GM18502 (cell line): ENCODE data around the gene ANLN.
"Not testable (repeated sequence)": the region's sequence is repeated elsewhere in the genome, so short reads cannot be mapped to it uniquely, and the experiment has no call there.

ENCODE experiments used
- ATAC-seq: cut with Tn5 transposase; IDR thresholded peaks from one replicate; pipeline ENCODE4 v1.9.1; 2021; ENCODE audit warnings: mild to moderate bottlenecking; ENCODE audit not compliant: unreplicated experiment, poor library complexity

The ANLN gene

DNA sequence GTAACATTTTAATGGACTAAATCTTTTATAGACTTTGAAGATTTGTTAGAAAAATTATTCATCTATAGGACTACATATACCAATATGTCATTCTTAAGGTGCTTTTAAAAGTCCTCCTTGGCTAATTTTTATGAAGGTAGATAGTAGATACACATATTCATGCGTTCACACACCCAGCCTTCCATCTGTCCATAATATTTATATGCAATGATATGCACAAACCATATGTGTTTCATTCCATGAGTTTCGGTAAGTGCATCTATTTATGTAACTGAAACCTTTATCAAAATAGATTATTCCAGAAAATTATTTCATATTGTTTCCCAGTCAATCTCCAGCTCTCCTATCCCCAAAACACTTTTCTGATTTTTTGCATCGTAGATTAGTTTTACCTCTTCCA is 101.7 kb downstream of the ANLN start:
- ATAC-seq: no peak

DNA sequence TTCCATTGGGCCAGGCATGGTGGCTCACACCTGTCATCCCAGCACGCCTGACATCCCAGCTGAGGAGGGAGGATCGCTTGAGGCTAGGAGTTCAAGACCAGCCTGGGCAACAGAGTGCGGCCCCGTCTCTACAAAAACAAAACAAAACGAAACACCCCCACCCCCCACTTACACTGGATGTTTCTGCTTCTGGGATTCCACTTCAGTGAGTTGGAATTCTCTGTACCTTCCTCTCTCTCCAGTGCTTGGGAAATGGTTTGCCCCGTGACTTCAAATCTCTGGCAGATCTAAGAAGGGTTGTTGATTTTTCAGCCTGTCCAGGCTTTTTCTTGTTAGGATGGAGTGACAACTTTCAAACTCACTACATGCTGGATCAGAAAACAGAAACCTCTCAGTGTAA is 106.9 kb downstream of the ANLN start:
- ATAC-seq: no peak

DNA sequence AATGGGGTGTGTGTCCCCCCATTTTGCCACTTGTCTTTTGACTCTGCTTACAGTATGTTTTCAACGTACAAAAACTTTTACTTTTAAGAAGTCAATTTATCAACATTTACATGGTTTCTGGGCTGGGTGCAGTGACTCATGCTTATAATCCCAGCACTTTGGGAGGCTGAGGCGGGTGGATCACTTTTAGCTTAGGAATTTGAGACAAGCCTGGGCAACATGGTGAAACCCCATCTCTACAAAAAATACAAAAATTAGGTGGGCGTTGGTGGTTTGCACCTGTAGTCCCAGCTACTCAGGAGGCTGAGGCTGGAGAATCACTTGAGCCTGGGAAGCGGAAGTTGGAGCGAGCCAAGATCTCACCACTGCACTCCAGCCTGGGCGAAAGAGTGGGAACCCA is 107.5 kb downstream of the ANLN start:
- ATAC-seq: not testable (repeated sequence)

DNA sequence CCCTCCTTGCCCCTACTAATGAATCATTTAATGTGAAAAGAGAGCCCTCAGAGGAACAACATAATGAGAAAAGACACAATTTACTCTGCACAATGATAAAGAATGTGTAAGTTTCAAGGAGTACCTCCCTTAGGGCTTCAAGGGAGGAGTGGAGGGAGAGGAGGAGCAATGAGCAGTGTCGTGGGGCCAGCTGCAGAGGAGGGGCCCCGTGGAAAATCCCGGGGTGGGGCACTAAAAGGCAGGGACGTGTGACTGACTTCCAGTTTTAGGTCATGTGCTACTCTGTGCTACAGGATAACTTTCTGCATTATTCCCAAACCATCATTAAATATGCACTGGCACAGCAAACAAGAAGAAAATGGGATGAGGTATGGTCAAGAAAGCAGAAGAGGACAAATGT is 108.1 kb downstream of the ANLN start:
- ATAC-seq: no peak
